Measurements from ENCODE around the gene SEPTIN1. TPM values are rescaled to one million over a fixed set of nuclear protein-coding genes. Genes with fewer than 3 reads are reported as not detected.

Gene SEPTIN1
- total RNA-seq, 1 donor from 2014 or later = 0.38 TPM

DNA sequence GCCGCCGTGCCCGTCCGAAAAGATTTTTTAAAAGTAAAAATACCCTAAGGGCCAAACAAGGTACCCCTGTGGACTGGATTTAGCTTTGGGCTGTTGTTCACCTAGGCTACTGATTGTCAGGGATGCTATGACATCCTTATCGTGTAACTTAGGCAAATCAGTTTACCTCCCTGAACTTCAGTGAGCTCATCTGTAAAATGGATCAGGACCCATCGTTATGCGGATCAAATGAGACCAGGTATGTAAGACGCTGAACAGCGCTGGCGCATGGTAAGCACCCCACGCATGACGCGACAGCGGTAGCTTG, 24.4 kb upstream of the SEPTIN1 start:
- no peak for DNase-seq (ENCODE audit: low read depth)
- H3K27me3 ChIP-seq (ENCODE audit: control insufficient read depth, insufficient read depth, low read length) = no peaks in the 10 kb centered on the region
- TF ChIP-seq, protein P1, sequence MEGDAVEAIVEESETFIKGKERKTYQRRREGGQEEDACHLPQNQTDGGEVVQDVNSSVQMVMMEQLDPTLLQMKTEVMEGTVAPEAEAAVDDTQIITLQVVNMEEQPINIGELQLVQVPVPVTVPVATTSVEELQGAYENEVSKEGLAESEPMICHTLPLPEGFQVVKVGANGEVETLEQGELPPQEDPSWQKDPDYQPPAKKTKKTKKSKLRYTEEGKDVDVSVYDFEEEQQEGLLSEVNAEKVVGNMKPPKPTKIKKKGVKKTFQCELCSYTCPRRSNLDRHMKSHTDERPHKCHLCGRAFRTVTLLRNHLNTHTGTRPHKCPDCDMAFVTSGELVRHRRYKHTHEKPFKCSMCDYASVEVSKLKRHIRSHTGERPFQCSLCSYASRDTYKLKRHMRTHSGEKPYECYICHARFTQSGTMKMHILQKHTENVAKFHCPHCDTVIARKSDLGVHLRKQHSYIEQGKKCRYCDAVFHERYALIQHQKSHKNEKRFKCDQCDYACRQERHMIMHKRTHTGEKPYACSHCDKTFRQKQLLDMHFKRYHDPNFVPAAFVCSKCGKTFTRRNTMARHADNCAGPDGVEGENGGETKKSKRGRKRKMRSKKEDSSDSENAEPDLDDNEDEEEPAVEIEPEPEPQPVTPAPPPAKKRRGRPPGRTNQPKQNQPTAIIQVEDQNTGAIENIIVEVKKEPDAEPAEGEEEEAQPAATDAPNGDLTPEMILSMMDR (IDR thresholded peaks at IDR 0.05; ENCODE audit: insufficient read depth, low read length, poor library complexity, severe bottlenecking) = no peak
- peaks cover 2% of the 10 kb centered on the region for H3K36me3 ChIP-seq (ENCODE audit: control insufficient read depth, insufficient read depth, low read length)
- H3K4me3 ChIP-seq (ENCODE audit: low read depth, low read length) = peak overlapping the region; percentile 78

DNA sequence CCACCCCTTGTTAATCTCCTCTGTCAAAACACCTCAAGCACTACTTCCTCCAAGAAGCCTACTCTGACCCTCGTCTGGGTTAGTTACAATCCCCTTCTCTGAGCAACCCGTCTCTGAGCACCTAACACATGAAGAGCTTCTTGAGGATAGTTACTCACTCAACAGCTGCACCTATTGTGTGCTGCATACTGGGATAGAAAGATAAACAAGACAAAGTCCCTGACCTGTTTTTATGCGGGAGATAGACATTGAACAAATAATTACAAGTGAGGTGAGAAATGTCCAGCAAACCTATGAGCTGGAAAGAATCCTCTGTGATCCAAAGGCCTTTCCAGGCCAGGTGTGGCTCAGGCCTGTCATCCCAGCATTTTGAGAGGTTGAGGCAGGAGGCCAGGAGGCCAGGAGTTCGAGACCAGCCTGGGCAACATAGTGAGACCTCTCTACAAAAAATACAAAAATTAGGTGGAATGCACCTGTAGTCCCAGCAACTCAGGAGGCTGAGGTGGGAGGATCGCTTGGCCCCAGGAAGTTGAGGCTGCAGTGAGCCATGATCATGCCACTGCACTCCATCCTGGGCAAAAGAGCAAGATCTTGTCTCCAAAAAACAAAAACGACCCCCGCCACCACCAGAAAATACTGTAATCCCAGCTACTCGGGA, 19.5 kb upstream of the SEPTIN1 start:
- no peak overlapping the region for H3K4me3 ChIP-seq (ENCODE audit: low read depth, low read length)
- no peaks in the 10 kb centered on the region for H3K27me3 ChIP-seq (ENCODE audit: control insufficient read depth, insufficient read depth, low read length)
- TF ChIP-seq, protein P1 (IDR thresholded peaks at IDR 0.05; ENCODE audit: insufficient read depth, low read length, poor library complexity, severe bottlenecking) = no peak
- no peaks in the 10 kb centered on the region for H3K36me3 ChIP-seq (ENCODE audit: control insufficient read depth, insufficient read depth, low read length)
- DNase-seq (ENCODE audit: low read depth) = no peak

DNA sequence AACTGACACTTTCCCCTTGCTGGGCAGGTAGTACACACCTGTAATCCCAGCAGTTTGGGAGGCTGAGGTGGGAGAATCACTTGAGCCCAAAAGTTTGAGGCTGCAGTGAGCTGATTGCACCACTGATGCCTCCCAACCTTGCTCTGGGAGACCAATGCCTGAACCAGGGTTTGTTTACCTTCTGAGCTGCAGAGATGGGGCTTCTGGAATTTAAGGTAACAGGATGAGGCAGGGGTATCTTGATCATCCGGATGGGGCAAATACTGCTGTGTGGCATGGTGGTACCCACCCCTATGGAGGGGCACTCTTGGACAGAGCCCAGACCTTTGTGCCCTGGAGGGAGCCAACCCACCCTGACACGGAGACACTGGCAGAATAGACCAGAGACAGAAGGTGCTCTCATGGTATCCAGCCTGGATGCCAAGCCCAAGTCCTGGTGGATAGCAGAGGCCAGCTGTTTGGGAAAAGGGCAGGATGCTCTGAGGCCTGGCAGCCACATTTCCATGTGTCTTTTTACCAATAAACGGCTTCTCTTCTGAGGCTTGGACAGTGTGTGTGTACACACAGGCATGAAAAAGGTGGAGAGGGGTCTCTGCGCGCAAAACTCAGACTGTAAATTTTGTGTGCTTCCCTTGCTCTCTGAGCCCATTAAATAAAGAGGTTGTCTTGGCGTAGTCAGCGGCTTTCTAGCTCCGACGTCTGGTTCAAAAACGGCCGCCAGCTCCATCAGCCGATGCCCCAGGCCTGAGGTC, 17.2 kb upstream of the SEPTIN1 start:
- no peaks in the 10 kb centered on the region for H3K27me3 ChIP-seq (ENCODE audit: control insufficient read depth, insufficient read depth, low read length)
- H3K36me3 ChIP-seq (ENCODE audit: control insufficient read depth, insufficient read depth, low read length) = no peaks in the 10 kb centered on the region
- DNase-seq (ENCODE audit: low read depth) = no peak
- H3K4me3 ChIP-seq (ENCODE audit: low read depth, low read length) = peak overlapping the region; percentile 33
- TF ChIP-seq, protein P1 (IDR thresholded peaks at IDR 0.05; ENCODE audit: insufficient read depth, low read length, poor library complexity, severe bottlenecking) = no peak

DNA sequence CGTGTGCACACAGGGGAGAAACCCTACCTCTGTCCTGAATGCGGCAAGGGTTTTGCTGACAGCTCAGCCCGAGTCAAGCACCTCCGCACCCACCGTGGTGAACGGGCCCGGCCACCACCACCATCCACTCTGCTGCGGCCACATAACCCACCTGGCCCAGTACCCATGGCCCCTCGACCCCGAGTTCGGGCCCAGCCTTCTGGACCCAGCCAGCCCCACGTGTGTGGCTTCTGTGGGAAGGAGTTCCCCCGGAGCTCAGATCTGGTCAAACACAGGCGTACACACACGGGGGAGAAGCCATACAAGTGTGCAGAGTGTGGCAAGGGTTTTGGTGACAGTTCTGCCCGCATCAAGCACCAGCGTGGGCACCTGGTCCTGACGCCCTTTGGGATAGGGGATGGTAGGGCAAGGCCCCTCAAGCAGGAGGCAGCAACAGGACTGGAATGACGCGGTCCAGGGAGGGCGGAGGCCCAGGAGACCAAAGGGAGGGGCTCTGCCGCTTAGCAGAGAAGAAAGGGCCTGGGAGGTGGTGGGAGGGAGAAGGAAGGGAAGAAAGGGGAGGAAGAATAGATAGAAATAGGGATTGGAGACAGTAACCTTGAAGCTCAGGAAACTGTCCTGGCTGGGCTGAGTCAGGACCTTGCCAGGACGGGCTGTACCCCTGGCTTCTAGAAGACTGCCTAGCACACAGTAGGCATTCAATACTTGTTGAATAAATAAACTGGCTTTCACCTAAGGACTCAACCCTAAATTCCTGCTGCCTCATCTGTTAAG, 16.5 kb upstream of the SEPTIN1 start:
- Histone ChIP-seq H3K36me3 (ENCODE audit: control insufficient read depth, insufficient read depth, low read length) (no peaks in the 10 kb centered on the region), H3K27me3 (ENCODE audit: control insufficient read depth, insufficient read depth, low read length) (no peaks in the 10 kb centered on the region), H3K4me3 (ENCODE audit: low read depth, low read length) (no peak overlapping the region)
- DNase-seq (ENCODE audit: low read depth) = no peak
- TF ChIP-seq, protein P1 (IDR thresholded peaks at IDR 0.05; ENCODE audit: insufficient read depth, low read length, poor library complexity, severe bottlenecking) = no peak

DNA sequence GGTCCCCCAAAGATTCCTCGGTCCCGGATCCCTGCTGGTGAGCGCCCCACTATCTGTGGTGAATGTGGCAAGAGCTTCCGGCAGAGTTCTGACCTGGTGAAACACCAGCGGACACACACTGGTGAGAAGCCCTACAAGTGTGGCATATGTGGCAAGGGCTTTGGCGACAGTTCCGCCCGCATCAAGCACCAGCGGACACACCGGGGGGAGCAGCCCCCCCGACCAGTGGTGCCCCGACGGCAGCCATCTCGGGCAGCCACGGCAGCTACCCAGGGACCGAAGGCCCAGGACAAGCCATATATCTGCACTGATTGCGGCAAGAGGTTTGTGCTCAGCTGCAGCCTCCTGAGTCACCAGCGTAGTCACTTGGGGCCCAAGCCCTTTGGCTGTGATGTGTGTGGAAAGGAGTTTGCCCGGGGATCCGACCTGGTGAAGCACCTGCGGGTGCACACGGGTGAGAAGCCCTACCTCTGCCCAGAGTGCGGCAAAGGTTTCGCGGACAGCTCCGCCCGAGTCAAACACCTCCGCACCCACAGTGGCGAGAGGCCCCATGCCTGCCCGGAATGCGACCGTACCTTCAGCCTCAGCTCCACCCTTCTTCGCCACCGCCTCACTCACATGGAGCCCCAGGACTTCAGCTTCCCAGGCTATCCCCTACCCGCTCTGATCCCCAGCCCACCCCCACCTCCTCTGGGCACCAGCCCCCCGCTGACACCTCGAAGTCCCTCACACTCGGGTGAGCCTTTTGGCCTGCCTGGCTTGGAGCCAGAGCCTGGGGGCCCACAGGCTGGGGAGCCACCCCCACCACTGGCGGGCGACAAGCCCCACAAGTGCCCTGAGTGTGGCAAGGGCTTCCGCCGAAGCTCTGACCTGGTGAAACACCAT, 15.7 kb upstream of the SEPTIN1 start:
- Histone ChIP-seq H3K27me3 (ENCODE audit: control insufficient read depth, insufficient read depth, low read length) (no peaks in the 10 kb centered on the region), H3K36me3 (ENCODE audit: control insufficient read depth, insufficient read depth, low read length) (no peaks in the 10 kb centered on the region), H3K4me3 (ENCODE audit: low read depth, low read length) (no peak overlapping the region)
- no peak for DNase-seq (ENCODE audit: low read depth)
- TF ChIP-seq, protein P1 (IDR thresholded peaks at IDR 0.05; ENCODE audit: insufficient read depth, low read length, poor library complexity, severe bottlenecking) = no peak
